Stimulated activated CD8-positive, alpha-beta memory T cell treated with anti-CD3 and anti-CD28 coated beads, Interleukin-12 subunit alpha, Interleukin-12 subunit beta, amount 100 ng/mL, for 1 hour (primary cell): ENCODE data around the gene FCGR3B.
"Not testable (repeated sequence)": the region's sequence is repeated elsewhere in the genome, so short reads cannot be mapped to it uniquely, and the experiment has no call there.

Experiments used
- DNase-seq: peaks from one replicate; pipeline ENCODE4 v3.0.0-alpha.2; 2020; ENCODE audit warnings: low read depth

FCGR3B gene

GRCh38 chr1:161631076-161631475 is at the start of gene FCGR3B:
Gene FCGR3B, minus strand, starts transcription at chr1:161631176. Its CDS starts 82 bp downstream, at chr1:161631094.
- no peak for DNase-seq

- DNase-seq = no peak
These were observed 47.5 kb upstream of the FCGR3B start for GRCh38 chr1:161678500-161678899.

DNA sequence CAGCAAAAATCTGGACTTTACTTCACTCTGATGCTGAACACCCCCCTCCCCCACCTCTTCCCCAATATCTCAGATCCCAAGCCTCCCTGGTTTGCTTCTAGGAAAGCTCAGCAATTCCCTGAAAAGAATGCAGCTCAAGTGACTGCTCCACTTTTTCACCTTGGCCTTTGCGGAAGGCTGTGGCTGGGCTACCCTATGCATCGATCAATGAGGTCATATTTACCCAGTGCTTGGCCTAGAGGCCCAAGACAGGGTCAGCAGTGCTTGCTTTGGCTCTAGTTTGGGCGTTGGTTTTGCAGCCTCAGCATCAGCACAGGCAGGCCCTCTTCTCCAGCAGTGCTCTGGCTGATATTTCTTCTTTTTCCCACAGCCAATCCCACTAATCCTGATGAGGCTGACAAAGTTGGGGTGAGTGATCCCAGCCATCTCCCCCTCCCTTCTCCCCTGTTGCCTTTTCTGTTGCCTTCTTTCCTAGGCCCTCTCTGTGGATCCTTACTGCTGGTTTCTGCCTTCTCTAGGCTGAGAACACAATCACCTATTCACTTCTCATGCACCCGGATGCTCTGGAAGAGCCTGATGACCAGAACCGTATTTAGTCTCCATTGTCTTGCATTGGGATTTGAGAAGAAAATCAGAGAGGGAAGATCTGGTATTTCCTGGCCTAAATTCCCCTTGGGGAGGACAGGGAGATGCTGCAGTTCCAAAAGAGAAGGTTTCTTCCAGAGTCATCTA is 46.1 kb upstream of the FCGR3B start:
- DNase-seq = no peak

GRCh38 chr1:161676441-161676840 is 45.5 kb upstream of the FCGR3B start:
- no peak for DNase-seq

DNA sequence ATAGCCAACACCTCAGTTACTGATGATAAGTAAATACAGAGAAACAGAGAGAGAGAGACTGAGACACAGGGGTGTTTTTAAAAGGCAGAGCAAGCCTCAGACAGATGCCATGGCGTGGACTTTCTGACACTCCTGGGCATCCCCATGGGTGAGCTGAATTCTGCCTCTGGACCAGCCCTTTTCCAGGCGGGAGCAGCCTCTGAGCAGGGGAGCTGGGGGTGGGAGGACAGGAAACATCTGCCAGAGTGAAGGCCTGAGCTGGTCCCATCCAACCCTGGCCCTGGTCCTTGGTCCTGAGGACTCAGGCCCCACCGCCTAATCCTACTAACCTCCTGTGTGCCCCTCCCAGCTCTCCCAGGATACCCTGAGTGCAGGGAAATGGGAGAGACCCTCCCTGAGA is 43.9 kb upstream of the FCGR3B start:
- DNase-seq = not testable (repeated sequence)

DNA sequence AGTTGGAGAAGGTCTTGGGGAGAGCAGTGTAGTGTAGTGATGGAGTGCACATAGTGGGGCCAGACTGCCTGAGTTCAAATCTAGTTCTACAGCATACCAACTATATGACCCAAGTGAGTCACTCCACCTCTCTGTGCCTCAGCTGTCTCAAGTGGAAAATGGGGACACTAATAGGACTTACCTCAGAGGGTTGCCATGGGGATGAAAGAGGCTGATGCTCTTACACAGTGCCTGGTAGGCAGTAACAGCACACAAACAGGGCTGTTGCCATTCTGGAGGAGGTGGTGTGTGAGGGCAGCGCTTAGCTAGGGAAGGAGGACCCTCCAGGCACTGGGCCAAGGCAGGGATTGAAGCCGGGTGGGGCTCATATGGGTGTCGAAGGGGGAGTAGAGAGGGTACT is 43.5 kb upstream of the FCGR3B start:
- not testable (repeated sequence) for DNase-seq

DNA sequence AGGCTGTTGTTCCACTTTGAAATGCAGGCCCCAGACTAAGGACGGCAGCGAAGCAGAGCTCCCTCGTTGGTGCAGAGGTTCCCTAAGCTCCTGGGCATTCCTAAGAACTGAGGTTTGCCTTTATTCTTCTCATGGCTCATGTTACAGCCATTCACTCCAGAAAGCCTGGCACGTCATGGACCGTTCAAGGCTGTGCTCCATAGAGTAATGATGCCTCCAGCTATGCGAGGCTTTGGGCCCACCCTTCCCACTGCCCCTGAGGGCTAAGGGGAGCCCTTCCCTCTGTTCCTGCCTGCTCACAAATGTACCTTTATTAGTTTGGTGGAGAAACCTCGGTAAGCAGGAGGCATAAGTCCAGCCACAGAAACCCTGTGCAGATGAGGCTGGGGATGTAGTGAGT is 42.5 kb upstream of the FCGR3B start:
- DNase-seq = not testable (repeated sequence)

- not testable (repeated sequence) for DNase-seq
These were observed 40.4 kb upstream of the FCGR3B start for GRCh38 chr1:161671045-161672020.

DNA sequence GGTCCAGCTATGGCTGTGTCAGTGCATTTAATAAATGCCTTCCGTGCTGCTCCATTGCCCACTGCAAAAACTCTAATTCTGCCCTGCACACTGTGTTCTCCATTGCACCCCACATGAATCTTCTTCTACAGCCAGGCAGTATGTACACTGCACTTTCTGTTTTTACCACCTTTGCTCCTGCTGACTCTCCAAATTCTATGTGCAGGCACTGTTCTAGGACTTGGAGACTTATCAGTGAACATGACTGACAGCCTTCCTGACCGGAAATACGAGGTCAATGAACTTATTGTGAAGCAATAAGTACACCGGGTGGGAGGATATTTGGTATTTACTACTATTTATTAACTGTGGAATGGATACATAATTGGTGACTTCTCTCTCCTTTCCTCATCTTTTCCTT is 33.7 kb upstream of the FCGR3B start:
- DNase-seq = not testable (repeated sequence)

- not testable (repeated sequence) for DNase-seq
These were observed 32.6 kb upstream of the FCGR3B start for GRCh38 chr1:161663569-161663968.

DNA sequence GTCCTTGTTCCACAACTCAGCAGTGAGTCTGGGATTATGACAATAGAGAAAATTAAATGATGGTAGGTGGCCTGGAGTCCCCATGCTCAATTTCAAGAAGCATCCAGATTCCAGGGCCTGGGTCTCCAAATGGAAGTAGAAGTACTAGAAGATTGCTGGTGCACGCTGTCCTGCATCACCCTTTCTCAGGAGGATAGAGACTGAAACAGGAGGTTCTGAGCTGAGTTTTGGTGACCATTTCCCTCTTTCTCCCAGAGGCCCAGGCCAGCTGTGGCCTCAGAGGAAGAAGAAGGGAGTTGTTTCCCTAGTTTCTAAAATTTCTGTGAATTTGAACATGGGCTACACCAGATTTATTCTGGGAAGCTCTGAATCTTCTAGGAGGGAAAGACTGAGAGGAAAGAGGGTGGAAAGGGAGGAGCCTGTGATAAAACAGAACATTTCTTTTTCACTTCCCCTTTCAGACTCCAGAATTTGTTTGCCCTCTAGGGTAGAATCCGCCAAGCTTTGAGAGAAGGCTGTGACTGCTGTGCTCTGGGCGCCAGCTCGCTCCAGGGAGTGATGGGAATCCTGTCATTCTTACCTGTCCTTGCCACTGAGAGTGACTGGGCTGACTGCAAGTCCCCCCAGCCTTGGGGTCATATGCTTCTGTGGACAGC is 31.8 kb upstream of the FCGR3B start, which contains the start of gene FCGR2B:
Gene FCGR2B (plus strand): TSS at position 460 of the 656 bp plus-strand sequence. CDS start 99 bp downstream, at position 559.
- DNase-seq = not testable (repeated sequence)

- not testable (repeated sequence) for DNase-seq
These were observed 30.8 kb upstream of the FCGR3B start for GRCh38 chr1:161661660-161662311.

DNA sequence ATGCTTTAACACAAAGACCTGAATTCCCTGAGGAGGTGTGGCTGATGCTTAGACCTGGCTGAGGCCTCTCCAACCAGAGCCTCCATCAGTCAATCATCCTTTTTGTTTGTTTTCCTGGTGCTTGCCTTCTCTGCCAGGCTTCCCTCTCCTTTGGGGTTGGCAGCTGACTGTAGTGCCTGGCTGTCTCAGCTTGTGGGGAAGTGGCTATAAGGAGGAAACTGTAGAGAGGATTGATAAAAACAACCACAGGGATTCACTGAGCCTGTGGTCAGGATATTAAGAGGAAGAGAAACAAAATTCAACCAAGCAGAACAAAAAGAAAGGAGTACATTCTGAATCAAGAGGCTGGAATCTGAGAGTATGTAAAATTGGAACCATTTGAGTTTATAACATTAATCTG is 27.5 kb upstream of the FCGR3B start:
- DNase-seq = not testable (repeated sequence)

DNA sequence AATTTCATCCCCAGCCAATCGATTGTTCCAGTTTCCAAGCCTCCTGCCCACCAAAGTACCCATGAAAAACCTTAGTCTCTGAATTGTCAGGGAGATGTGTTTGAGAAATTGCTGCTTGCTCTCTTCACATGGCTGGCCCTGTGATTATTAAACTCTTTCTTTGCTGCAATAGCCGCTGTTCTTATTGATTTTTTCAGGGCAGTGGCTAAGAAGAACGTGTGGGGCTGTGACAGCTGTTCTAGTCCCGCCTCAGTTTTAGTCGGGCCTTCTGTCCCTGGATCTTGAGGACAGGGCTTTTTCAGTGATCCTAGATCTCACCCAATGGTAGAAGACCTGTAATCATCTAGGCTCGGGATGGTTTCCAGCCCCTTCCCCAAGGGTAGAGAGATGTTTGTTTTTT is 23.0 kb upstream of the FCGR3B start:
- not testable (repeated sequence) for DNase-seq

GRCh38 chr1:161653541-161653940 is 22.6 kb upstream of the FCGR3B start:
- DNase-seq = not testable (repeated sequence)

- DNase-seq = not testable (repeated sequence)
These were observed 16.8 kb upstream of the FCGR3B start for GRCh38 chr1:161647507-161648360.

- not testable (repeated sequence) for DNase-seq
These were observed 13.9 kb upstream of the FCGR3B start for GRCh38 chr1:161644855-161645254.

DNA sequence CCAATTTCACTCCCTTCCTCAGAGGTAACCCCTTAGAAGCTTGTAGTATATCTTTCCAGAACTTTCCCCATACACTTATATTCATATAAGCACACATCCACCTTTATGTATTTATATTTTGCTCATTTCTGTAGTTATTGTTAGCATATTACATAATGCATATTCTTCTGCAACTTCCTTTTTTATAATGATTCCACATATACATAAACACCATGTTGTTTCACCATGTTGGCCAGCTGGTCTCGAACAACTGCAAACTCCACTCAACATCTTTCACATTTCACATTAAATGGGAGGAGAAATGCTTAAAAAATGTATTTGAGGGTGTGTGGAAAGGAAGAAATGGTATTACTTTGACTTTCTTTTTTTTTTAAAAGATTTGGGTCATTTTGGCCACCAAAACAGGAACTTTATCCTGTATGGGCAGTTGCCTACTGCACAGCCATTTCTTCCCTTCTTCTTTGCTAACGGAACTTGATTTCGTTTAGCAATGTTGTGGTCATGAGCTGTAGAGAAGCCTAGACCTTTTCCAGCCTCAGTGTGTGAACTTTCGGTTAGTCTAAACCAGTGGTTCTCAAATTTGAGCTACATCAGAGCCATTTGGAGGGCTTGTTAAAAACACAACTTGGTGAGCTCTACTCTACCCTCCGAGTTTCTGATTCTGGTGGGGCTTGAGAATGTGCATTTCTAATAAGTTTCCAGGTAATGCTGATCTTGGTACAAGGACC is 12.7 kb upstream of the FCGR3B start:
- DNase-seq = not testable (repeated sequence)

GRCh38 chr1:161642697-161643096 is 11.7 kb upstream of the FCGR3B start:
- DNase-seq = not testable (repeated sequence)

- DNase-seq = not testable (repeated sequence)
These were observed 8.2 kb upstream of the FCGR3B start for GRCh38 chr1:161639203-161639602.
